Fibroblast of the aortic adventitia (primary cell): ENCODE measurements around the gene SMPD4. TPM values are rescaled to one million over a fixed set of nuclear protein-coding genes. Genes with fewer than 3 reads are reported as not detected.
"Not testable (repeated sequence)": the region's sequence is repeated elsewhere in the genome, so short reads cannot be mapped to it uniquely, and the experiment has no call there.

Experiments
- DNase-seq: peaks from one replicate; pipeline ENCODE4 v3.0.0-alpha.2; 2010; ENCODE audit warnings: low read depth
- H3K4me3 ChIP-seq: 2 replicates; pipeline ENCODE4 v1.5.1; 2011; ENCODE audit warnings: low read depth, mild to moderate bottlenecking, control low read depth, low read length, moderate library complexity
- CTCF ChIP-seq: IDR thresholded peaks from 2 replicates; pipeline ENCODE4 v1.5.1; 2011; ENCODE audit warnings: mild to moderate bottlenecking, low read length, control low read depth, inconsistent platforms; ENCODE audit not compliant: insufficient read depth
- total RNA-seq: library from RNA; depleted of rRNA; stranded (reverse); fragments of >200 nt; gene quantifications from 2 replicates; pipeline ENCODE4 v1.2.3, GENCODE V29; 2012; ENCODE audit warnings: low replicate concordance

Gene SMPD4
- total RNA-seq, 1 donor = 22.5 TPM

GRCh38 chr2:130150181-130151144 is 30.9 kb downstream of the SMPD4 start:
- TF ChIP-seq CTCF = no peak

GRCh38 chr2:130148515-130148914 is 32.9 kb downstream of the SMPD4 start:
- DNase-seq, H3K4me3 ChIP-seq: not testable (repeated sequence)

More at GRCh38 chr2:130150181-130151144, 30.9 kb downstream of the SMPD4 start:
- DNase-seq = no peak
- no peak overlapping the region for H3K4me3 ChIP-seq

GRCh38 chr2:130145006-130145414 is 36.4 kb downstream of the SMPD4 start, which contains the start of gene CCDC74B:
TSS of gene CCDC74B (minus strand) at chr2:130145112. CDS start at chr2:130144996, 116 bp downstream.
- H3K4me3 ChIP-seq = peak within 1 kb of the TSS; percentile 55
- DNase-seq = peak; percentile 21

DNA sequence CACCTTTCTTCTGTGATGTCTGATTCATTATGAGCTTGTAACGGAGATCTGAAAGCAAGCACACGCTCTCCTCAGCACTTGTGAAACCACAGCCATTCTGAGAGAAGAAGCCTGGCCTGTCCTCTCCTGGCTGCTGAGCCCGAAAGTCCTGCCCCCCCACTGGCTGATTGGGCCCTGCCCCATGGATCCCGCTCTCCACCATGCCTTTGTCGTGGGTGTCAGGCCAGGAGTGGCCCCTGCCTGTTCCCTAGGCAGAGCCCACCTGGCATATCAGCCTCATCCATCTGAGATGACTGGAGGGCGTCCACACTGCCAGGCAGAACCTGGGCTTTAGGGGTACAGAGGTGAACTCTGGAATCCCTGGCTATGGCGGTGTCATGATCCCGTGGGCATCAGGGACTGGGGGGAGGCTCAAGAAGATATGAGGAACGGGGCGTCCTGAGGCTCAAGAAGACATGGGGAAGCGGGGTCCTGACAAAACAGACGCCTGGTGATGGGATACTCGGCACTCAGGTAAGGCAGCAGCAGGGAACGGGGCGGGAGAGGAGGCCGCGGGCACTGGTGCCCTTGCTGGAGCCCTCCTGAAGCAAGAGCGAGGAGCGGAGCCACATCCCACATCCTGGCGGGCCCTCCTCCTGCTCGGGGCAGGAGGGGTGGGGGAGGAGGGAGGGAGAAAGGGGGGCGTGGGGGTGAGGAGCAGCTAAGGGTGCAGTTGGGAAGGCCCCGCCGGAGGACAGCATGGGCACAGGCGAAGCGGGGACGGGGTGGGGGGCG is 37.9 kb downstream of the SMPD4 start:
- H3K4me3 ChIP-seq = peak overlapping the region; percentile 35
- not testable (repeated sequence) for DNase-seq

DNA sequence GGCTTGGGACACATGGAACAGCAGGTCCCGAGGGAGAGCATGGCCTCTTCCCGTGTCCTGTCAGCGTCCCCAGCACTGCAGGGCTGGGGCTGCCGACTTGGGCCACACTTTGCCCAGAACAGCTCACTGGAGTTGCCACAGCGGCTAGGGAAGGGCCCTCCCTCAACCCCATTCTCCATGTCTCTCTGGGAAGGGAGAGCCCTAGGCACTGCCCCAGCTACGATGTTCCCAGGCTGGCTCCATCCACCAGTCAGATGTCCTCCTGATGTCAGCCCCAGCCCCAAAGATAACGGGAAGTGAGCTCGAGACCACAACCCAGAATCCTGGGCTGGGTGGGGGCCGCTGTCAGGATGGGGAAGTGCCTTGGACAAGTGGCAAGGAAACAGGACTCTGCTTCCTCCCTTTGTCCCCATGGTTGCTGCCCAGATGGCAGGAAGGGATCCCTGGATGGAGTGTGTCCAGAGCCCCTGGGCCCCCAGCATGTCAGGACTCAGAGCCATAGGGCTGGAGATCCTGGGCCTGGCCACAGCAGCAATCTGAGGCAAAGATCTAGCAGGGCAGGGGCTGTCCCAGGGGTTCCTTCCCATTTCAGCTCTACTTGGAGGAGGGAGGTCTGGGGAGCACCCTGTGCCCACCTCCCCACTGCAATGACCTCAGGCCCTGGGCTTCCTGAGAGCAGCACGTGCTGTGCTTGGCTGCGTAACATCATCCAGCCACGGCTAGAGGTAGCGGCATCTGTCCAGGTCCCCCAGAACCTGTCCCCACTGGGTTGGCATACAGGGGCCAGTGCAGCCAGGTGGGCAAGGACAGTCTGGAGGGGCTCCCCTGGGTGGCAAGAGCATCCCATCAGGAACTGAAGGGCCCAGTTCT is 38.8 kb downstream of the SMPD4 start:
- DNase-seq, H3K4me3 ChIP-seq: not testable (repeated sequence)

DNA sequence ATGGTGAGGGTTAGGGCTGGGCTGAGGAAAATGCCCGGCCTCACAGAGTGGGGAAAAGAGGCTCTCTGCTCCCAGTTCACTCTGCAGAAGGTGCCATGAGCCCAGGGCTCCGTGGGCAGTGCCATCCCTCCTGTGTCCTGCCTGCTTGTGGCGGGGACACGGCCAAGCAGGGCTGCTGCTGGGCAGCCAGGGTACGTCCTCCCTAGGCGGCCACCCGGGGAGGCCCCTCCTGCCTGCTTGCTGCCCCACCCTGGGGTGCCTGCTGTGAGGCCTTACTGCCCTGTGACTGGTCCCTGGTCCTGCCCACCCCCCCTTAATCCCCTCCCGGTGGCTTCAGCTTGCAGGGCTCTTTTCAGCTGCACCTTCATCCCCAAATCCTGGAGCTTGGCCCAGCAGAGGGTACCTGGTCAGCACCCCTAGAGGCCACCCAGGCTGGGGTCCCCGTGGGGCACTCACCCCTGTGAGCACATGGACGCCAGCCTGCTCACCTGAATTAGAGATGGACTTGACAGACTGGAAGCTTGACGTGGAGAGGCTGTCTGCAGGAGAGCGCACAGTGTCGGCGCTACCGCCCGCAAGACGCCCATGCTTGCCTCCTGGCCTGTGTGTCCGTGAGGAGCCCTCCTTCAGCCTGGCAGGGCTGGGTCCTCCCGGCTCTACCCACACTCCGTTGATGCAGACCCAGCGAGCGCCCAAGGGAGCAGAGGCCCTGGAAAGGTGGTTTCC is 39.6 kb downstream of the SMPD4 start:
- not testable (repeated sequence) for H3K4me3 ChIP-seq, DNase-seq

- not testable (repeated sequence) for H3K4me3 ChIP-seq, DNase-seq
Measured at GRCh38 chr2:130141002-130141401, 40.4 kb downstream of the SMPD4 start.

DNA sequence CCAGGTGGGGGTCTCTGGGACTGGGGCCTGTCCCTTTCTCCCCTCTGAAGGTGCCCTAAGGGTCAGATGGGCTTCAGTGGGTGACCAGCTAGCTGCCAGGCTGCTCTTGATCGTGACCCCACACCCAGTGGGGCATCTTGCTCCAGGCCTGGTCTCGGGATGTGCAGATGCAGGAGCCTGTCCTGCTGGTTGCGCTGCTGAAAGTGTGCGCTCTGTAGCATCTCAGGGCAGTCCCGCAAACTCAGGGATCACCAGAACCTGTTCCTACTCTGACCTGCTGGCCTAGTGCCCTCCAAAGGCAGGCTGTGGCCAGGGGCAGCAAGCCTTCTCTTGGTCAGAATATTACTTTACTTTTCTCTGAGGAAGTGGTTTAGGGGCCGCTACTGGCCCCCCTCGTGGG is 40.9 kb downstream of the SMPD4 start:
- not testable (repeated sequence) for H3K4me3 ChIP-seq, DNase-seq

DNA sequence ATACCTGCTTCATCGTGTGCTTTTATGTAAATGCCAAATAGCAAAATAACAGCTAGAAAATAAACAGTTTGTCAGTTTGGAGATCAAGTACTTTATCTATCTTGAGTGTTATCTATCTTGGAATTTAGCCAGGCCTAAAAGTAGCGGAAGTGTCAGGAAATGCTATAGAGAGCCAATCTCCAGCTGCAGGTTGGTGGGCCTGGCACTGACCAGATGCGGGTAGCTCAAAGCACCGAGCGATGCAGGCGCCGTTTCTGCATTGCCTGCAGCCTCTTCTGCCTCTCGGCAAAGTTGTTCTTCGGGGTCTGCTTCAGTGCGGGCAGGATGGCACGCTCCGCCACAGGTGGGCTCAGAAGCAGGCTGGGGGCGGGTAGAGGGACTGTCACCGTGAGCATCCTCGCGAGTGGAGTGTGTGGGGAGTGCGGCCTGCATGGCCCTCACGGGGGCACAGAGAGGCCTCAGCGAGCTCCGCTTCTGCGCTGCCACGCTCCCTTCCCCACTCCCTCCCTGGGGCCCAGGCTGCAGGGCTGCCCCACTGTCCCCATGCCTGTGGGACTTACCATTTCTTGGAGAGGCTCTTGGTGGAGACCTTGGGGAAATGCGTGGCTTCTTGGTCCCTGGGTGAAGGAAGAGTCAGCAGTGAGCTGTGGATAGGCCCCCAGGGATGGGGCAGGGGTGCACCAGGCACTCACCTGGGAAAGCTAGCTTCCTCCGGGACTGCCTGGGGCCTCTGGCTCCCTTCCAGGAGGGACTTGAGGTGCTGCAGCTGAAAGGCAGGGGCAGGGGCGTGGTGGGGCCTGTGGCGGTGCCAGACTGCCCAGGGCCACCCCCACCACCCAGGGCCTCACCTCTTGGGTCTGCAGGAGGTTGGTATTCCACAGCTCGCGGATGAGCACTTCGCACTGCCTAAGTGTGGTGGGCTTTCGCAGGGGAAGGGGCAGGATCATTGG is 41.8 kb downstream of the SMPD4 start:
- DNase-seq, H3K4me3 ChIP-seq: not testable (repeated sequence)

DNA sequence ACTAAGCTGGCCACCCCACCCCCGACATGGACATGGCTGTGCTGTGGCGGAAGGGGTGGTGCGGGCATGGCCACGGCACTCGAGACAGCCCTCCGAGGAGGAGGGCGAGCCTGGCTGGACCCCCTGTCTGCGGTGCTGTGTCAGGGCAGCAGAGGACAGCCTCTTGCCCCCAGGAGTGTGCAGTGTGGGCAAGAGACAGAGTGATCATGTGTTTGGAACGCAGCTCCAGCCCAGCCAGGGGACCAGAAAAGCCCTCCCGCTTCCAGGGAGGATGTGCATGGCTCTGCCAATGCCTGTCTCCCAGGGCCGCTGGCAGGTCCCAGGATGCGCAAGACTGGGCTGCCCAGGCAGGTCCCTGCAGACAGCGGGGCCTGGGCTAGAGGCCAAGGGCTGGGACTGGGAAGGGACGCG is 42.6 kb downstream of the SMPD4 start:
- DNase-seq, H3K4me3 ChIP-seq: not testable (repeated sequence)

DNA sequence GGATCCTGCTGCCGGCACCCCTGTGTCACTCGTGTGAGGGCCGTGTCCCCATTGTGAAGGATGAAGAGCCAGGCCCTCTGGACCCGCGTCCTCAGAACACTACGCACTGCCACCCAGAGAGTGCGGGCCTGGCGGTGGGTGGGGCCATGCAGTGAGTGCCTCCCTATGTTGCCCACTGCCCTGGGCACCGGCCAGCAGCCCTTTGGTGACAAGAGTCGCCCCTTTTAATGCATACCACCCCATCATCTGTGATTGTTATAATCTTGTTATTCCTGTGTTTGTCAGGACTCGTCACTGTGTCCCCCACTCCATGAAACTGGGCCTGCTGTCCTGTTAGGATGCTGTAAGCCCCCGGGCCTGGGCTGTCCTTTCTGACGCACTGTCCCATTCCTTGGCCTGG is 43.1 kb downstream of the SMPD4 start:
- H3K4me3 ChIP-seq, DNase-seq: not testable (repeated sequence)

- DNase-seq, H3K4me3 ChIP-seq: not testable (repeated sequence)
Measured at GRCh38 chr2:130137118-130137517, 44.3 kb downstream of the SMPD4 start.

- not testable (repeated sequence) for H3K4me3 ChIP-seq, DNase-seq
Measured at GRCh38 chr2:130136546-130136945, 44.9 kb downstream of the SMPD4 start.
